ENCODE data around the gene BCL2L15.

GRCh38 chr1:113876176-113876575 lies 11.2 kb downstream of the BCL2L15 start:
- TF ChIP-seq, protein P1, sequence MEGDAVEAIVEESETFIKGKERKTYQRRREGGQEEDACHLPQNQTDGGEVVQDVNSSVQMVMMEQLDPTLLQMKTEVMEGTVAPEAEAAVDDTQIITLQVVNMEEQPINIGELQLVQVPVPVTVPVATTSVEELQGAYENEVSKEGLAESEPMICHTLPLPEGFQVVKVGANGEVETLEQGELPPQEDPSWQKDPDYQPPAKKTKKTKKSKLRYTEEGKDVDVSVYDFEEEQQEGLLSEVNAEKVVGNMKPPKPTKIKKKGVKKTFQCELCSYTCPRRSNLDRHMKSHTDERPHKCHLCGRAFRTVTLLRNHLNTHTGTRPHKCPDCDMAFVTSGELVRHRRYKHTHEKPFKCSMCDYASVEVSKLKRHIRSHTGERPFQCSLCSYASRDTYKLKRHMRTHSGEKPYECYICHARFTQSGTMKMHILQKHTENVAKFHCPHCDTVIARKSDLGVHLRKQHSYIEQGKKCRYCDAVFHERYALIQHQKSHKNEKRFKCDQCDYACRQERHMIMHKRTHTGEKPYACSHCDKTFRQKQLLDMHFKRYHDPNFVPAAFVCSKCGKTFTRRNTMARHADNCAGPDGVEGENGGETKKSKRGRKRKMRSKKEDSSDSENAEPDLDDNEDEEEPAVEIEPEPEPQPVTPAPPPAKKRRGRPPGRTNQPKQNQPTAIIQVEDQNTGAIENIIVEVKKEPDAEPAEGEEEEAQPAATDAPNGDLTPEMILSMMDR (conservative IDR thresholded peaks at IDR 0.05 in 1 of 2, IDR thresholded peaks at IDR 0.05 in 1 of 2; ENCODE audit: low read depth in 1 of 2, low read length in 2 of 2): no peak
- TF ChIP-seq EZH2 (IDR thresholded peaks at IDR 0.05; ENCODE audit: low read length, missing control alignments): no peak
